NK-92 (cell line): ENCODE measurements around the gene SHBG.
A peak's percentile ranks its signal among the peaks of the same experiment; 100 is the strongest.
"Not testable (repeated sequence)": the region's sequence is repeated elsewhere in the genome, so short reads cannot be mapped to it uniquely, and the experiment has no call there.

ENCODE experiments used
- DNase-seq: peaks from one replicate; lab custom pipeline; 2025; ENCODE audit not compliant: unreplicated experiment; lab: John Stamatoyannopoulos, UW

Gene SHBG

GRCh38 chr17:7629939-7630571 lies at the start of gene SHBG:
SHBG (plus strand) TSS chr17:7630135; CDS start chr17:7630173, 38 bp downstream.
- DNase-seq, result no peak

- DNase-seq, result no peak
Measured at GRCh38 chr17:7580604-7581575, 49.0 kb upstream of the SHBG start.

GRCh38 chr17:7582396-7583252 lies 47.3 kb upstream of the SHBG start:
- no peak for DNase-seq

GRCh38 chr17:7583253-7584109 lies 46.5 kb upstream of the SHBG start, which contains the start of gene MPDU1:
MPDU1 (plus strand) TSS chr17:7583852; CDS start chr17:7583863, 11 bp downstream.
- peak; percentile 36 for DNase-seq

GRCh38 chr17:7586673-7587419 lies 43.1 kb upstream of the SHBG start:
- no peak for DNase-seq

GRCh38 chr17:7587420-7588151 lies 42.3 kb upstream of the SHBG start:
- DNase-seq, result no peak

GRCh38 chr17:7588553-7589203 lies 41.3 kb upstream of the SHBG start:
- DNase-seq, result no peak

GRCh38 chr17:7589204-7589868 lies 40.6 kb upstream of the SHBG start:
- no peak for DNase-seq

GRCh38 chr17:7589891-7590691 lies 39.8 kb upstream of the SHBG start, which contains the start of gene SOX15:
SOX15 (minus strand) TSS chr17:7590094; CDS start chr17:7589676, 418 bp downstream.
- no peak for DNase-seq

- no peak for DNase-seq
Measured at GRCh38 chr17:7590743-7591142, 39.2 kb upstream of the SHBG start.

GRCh38 chr17:7591596-7591995 lies 38.3 kb upstream of the SHBG start:
- DNase-seq, result no peak

GRCh38 chr17:7592422-7593021 lies 37.4 kb upstream of the SHBG start:
- DNase-seq, result no peak

- DNase-seq, result no peak
Measured at GRCh38 chr17:7593296-7593695, 36.6 kb upstream of the SHBG start.

GRCh38 chr17:7597561-7597960 lies 32.4 kb upstream of the SHBG start:
- not testable (repeated sequence) for DNase-seq

GRCh38 chr17:7606280-7606679 lies 23.7 kb upstream of the SHBG start:
- DNase-seq, result no peak

- DNase-seq, result no peak
Measured at GRCh38 chr17:7610641-7611040, 19.3 kb upstream of the SHBG start.
